Stimulated activated CD4-positive, alpha-beta T cell treated with anti-CD3 and anti-CD28 coated beads, Interleukin-4, amount 100 ng/mL, for 48 hours (primary cell): ENCODE data around the gene TAGLN3.

Experiments used
- DNase-seq, 2 donors: peaks; one replicate each; pipeline ENCODE4 v3.0.0-alpha.2; 2020; ENCODE audit warnings: low read depth in 2 of 2

TAGLN3 gene

DNA sequence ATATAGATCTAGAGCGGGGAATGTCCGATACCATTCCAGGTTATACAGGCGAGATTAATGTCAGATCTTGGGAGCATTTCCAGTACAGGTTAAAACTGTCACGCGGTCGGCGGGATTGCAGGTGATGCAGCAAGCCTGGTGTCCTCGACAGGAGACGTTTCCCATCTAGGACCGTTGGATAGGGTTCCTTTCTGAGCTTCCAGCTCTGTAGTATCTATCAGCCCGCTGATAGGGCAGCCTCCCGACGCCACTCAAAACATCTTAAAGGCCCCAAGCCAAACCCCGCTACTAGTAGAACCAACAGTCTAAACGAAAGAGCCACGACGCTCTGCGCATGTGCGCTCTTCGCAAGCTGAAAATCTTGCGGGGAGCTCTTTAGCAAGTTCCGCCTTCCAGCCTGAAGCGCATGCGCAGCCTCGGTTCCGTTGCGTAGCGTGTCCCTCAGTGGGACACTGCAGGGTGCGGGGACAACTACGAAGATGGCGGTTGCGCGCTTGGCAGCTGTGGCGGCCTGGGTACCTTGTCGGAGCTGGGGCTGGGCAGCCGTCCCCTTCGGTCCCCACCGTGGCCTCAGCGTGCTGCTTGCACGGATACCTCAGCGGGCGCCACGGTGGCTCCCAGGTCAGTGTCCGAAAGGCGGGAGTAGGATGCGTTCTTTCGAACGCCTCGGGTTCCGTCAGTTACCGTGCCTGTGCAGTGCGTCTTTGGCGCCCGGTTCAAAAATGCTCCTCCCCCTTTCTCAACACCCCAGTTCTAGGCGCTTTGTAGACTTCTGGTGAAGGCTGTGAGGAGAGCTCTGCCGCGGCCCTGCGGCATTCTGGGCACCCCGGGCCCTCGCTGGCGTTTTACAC, 19.9 kb upstream of the TAGLN3 start, which contains the start of gene ABHD10:
ABHD10 (plus strand) TSS at position 444 of the 851 bp plus-strand sequence; CDS start at position 480, 36 bp downstream.
- peak; percentile 94 to 96 for DNase-seq

DNA sequence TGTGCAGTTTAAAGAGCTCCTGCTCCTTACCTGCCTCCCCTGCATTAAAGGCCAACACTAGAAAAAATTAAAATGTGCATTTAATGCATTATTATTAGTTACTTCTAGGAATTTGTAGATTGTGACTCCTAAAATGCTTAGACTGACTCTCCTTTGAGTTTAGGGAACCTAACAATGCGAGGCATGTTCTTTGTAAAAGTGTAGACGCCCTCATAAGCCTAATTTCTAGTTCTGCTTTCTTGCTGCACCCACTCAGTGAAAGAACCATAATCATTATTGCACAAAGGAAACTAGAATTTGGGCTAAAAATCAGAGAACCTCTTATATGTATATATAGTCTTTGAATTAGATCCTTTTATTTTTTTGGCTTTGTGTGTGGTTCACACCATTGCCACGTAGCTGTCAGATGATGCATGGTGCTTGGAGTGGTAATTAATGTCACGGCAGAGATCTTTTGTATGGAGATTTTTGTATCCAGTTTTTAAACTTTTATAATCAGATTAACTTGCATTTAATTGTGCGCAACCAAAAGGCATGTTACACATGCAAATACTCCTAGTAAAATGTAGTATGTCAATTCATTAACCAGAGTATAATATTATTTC, 19.2 kb upstream of the TAGLN3 start:
- DNase-seq, result no peak

DNA sequence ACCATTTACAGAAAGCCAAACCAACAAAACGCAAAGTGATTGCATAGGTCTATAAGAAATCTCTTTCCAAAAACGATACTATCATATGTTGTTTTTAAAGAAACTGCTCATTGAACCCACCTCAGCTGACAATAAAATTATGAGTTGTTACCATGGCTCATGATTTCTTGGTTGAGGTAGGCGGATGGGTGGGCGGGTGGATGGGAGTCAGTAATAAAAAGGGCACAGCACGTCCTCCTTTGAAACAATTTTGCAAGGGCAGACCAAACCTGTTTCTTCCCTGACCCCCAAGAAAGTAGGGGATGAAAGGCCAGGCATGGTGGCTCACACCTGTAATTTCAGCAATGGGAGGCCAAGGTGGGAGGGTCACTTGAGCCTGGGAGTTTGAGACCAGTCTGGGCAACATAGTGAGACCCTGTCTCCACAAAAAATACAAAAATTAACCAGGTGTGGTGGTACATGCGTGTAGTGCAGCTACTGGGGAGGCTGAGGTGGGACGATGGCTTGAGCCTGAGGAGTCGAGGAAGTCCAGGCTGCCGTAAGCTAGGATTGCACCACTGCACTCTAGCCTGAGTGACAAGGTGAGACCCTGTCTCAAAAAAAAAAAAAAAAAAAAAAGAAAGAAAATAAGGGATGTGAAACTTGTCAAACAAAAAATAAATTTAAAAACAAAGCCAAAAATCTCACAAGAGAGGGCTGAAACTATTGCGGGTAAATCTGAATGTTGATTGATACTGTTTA, 17.8 kb upstream of the TAGLN3 start:
- peak in 1 of 2 donors; percentile 35 for DNase-seq

DNA sequence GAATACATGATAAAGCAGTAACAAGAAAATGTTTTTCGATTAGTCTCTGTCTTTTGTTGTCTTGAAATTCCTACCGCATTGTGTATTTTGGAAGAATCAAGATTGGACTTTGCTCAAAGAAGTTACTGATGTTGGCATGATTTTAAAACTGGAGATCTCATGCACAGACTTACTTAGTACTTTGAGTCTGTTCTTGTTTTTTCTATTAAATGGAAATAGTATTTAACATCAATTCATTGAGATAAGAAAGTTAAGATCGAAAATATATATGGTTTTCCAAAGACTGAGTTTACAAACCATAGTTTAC, 17.3 kb upstream of the TAGLN3 start:
- no peak for DNase-seq

DNA sequence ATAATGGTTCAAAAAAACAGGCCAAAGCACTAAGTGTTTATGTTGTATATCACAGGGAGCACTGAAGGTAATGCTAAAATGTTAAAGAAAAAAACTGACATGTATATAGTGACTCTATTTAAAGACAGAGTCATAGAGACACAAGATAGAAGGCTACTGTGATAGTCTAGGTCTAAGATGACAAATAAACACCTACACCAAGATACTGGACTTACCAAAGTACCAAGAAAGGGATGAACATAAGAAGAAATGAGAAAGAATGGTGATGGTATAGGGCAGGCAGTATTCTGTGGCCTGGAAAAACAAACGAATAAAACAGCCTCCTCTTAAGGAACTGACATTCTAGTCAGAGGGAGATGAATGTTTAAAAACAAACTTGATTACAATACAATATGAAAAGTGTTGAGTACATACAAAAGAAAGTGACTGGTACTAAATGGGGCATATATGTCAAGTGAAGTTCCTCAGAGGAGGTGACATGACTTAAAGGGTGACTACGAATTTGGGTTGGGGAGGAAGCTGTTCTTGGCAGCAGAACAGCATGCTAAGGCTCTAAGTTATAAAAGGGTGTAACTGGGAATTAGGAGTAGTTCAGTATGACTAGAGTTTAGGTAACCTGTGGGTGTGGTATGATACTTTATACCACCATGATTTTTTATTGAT, 14.0 kb upstream of the TAGLN3 start:
- no peak for DNase-seq

DNA sequence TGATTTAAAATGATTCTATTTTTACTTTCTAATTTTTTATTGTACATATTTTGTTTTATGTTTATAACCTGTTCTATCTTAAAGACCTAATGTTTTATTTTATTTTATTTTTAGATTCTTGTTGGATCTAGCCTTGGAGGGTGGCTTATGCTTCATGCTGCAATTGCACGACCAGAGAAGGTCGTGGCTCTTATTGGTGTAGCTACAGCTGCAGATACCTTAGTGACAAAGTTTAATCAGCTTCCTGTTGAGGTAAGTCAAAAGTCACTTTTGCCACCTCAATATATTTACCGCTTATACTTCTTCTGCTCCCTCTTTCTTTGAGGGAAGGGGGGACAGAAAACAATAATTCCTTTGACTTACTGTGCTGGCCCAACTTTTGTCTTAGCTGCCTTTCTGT, 11.9 kb upstream of the TAGLN3 start:
- no peak for DNase-seq

DNA sequence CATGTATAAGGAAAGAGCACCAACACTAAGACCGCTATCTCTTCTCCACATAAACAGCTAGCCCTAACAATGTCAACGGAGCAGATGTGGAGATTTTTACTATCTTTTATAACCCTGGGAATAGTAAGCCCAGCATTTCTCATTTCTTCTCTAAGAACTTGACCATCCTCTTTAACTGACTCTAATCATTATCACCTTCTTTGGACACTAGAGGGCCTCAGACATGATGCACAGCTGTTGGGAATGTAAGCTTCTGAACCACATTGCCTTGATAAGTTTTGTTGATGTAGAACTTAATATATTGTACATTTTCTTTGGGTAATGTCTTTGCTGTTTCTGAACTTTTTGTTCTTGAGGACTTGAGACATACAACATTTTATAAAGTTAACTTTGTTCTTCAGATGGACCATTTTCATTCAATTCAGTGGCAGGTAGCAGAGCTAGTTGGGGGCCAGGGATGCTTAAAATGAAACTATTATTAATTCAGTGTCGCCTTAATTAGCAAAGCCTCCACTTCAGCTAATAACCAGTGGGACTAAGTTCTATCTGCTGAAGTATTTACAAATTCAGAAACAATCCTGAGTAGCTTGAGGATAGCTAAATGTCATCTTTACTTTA, 9.6 kb upstream of the TAGLN3 start:
- no peak for DNase-seq

DNA sequence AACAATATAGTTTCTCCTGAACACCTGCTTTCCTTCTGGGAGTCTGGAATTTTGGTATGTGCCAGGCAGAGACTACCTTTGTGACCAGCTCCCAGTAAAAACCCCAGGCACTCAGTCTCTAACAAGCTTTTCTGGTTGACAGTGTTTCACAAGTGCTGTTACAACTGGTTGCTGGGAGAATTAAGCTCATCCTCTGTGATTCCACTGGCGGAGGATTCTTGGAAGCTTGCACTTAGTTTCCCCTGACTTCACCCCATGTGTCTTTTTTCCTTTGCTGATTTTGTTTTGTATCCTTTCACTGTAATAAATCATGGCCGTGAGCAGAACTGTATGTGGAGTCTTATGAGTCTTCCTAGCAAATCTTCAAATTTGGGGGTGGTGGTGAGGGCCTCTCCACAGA, 5.7 kb upstream of the TAGLN3 start:
- DNase-seq, result no peak

DNA sequence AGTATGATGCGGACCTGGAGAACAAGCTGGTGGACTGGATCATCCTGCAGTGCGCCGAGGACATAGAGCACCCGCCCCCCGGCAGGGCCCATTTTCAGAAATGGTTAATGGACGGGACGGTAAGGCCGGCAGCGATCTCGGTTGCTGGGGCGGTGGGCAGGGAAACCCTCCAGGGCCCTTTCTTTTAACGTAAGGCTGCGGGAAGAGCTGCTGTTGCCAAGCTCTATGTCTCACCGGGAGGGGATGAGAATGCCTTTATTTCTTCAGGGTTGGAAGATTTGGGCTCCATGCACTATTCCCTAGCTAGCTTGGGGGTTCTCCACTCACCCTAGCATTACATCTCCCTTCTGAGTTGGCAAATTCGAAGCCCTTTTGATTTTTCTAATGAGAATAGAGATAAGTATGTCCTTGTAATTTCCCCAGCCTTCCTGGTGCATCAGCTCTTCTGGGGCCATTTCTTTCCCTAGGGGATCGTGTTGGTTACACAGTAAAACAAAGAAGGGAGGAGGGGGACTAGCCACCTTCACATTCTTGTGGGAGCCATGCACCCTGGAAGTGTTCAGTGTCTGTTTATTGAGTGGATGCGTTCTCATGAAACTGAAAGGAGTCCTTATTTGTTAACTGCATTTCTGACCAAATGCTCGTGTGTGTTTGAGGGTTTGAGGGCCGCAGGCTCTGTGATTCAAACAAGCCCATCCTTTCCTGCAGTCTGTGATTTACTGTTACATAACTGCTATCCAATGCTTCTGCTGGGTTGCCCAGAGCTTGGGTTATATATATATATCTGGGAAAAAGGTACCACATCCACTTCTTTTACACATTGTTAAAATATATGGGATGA, 982 bp downstream of the TAGLN3 start:
- DNase-seq, result no peak

DNA sequence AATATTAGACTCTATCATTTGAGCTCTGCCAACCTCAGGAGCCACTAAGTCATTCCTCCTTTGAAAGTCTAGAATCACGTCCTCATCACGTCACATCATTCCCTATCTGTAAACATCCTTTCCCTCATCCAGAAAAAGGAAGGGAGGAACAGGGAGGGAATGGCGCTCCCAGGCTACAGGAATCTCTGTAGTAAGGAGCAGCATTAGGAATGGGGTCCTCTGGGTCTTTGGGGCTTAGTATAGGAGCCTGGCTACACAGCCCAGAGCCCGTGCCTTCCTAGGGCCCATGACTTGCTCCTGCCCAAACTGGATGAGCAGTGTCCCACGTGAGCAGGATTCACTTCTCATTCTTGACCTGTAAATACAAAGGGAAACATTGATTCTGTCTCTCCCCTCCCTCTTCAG, 1.6 kb downstream of the TAGLN3 start:
- DNase-seq, result no peak

DNA sequence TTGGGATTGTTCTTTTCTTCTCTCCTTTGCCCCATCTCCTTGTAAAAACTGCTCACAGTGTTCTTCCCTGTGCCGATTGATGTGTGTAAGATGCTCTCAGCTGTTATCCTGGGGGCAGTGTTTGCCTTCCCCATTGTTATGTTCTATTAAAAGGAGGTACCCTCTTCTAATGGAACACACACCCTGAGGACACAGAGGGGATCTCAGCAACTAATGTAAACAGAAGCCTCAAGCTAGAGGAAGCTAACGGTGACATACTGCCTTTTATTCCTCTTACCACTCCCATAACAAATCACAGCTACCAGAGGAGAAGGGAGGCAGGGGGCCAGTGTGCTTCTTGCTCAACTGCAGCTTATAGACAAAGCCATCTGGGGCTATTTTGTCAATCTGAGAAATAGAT, 2.2 kb downstream of the TAGLN3 start:
- no peak for DNase-seq

DNA sequence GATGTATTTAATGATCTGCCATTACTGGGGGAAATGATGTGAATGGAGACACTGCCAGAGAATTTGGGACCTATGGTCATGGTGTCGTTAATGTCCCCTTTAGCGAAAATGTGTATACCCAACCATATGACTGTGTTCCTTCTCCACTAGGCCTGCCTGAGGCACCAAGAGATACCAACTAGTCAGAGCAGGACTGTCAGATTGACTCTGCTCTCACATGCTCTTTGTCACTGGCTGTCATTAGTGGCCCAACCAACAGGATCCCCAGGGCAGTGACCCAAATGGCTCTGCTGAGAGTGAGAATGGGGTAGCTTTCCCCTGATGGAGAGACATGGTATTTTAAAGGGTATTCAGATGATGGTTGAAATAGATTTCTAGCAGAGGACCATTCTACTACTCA, 2.8 kb downstream of the TAGLN3 start:
- no peak for DNase-seq

DNA sequence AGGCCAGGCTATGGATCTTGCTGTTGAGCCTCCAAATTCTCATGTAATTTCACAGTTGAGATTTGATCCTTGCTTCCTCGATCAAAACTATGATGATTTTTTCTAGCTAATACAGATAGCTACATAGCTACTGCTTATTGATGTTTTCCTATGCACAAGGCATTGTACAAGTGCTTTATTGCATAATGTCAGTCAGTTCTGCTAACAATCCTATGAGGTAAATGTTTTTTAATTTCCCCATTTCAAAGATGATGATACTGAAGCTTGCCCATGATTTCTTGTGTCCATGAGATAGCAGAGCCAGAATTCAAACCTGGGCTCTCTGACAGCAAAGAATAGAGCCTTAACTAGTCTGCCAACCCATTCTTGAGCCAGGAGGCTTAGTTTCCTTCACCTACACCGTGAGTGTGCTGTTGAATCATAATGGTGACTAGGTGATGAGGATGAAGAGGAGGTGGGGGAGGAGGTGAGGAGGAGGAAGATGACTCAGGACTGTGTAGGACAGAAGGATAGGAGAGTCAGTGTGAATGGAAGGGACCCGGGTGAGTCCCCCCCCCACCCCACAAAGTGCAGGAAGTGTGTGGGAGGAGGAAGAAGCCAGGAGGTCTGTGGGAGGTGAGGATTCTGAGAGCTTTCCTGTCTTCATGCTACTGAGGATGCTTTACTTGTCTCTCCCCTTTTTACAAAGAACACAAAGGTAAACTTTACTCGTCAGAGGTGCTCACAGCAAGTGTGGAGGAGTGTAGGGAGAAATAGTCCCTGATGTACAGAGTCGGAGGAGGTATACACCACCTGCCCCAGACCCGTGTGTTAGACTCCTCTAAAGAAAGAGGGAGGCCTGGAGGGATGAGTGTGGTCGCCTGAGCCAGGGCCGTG, 3.6 kb downstream of the TAGLN3 start:
- DNase-seq, result peak in 1 of 2 donors; percentile 26

DNA sequence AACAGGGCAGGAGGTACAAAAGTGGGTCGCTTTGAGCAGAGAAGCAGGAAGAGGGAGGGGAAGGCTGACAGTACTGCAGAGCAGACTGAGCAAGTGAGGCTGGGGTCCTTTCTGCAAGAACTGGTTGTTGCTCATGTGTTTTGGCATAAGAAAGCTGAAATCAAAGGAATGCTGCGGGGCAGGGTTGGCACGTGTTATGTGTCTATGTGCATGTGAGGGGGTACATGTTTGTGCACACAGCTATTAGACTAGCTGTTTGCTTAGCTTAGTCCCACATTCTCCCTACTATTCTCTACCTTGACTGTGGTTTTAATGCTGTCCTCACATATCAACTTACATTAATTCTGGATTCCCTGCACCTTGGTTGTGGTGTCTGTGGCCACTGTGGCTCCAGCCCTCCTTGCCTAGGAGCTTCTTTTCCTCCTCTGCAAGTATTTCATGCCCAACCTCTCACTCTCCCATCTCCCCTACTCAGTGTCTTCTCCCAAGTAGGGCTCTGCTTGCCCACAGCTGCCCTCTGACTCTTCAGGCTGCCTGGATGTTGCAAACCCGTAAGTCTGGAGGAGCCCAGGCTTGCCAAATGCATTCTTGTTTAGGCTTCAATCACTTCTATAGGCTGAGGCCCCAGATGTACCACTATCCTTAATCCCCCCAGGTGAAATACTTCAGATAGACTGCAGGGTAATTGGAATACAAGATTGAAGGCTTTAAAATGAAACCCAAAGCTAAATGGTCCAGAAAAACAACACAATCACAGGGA, 4.8 kb downstream of the TAGLN3 start:
- DNase-seq, result no peak

DNA sequence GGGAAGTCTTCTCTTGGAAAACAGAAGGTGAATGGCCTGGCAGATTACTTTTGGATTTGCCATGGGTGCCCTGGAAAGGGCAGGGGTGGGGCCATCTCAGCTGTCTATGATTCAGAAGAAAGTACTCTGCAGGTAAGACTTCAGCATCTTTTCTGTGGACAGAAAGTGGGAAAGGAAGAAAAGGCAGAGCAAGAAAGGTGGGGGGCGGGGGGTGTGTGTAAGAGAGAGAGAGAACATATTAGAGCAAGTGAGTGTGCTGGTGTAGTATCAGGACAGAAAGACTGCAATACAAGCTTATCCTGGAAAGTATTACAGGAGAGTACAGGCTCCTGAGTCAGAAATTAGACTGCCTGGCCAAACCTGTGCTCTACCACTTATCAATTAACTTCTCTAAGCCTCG, 5.5 kb downstream of the TAGLN3 start:
- DNase-seq, result no peak

DNA sequence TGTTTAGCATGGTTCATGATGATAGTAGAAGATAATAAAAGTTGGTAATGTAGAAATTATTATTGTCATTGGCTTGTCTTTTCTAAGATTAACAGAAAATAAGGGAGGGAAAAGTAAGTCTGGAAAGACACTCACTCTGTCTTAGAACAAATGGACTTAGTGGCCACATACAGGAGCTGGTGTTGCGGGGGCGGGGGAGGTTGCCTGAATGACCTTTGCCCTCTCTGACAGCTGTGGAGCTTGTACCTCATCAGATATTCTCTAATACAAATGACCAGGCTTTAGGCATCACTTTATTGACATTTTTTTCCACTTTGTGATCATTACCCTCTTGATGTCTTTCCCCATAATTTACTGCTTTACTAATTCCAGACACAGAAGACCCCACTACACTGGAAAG, 5.9 kb downstream of the TAGLN3 start:
- DNase-seq, result no peak

DNA sequence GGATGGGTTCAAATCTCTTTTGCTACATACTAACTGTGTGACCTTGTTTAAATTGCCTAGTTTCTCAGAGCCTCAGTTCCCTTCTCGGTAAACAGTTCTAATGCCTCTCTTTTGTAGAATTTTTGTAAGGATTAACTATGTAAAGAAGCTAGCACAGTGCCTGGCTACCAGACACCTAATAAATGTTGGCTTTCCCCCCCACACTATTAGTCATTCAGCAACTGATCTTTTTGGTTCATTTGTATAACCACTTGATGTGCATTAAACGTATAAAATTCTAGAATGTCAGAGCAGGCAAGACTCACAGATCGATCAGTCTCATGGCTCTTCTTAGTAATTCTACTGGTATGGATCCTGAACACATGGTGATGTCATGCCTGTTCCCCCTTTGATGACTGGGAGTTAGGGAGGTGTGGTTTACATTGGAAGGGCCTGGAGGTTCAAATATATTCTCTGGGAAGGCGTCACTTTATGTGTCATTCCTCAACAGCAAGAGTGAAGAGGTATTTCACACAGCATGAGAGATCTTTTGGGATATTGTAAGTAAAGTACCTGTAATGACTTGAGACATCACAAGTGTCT, 6.5 kb downstream of the TAGLN3 start:
- DNase-seq, result no peak

DNA sequence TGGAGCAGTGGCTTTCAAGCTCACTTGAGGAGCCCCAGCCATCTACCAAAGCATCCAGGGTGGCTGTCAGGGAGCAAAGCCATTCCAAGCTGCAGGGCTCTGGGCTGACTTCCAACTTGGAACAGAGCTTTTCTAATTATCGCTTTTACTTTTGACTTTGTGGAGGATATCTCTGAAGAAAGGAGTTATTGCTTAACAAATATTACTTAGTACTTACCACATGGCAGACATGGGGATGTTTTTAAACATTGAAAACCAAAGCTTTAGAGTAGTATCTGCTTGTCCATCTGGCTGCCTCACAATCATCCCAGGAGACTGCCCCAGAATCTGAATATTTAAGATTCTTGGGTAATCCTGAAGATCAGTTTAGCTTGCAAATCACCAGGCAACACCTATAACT, 8.9 kb downstream of the TAGLN3 start:
- no peak for DNase-seq

DNA sequence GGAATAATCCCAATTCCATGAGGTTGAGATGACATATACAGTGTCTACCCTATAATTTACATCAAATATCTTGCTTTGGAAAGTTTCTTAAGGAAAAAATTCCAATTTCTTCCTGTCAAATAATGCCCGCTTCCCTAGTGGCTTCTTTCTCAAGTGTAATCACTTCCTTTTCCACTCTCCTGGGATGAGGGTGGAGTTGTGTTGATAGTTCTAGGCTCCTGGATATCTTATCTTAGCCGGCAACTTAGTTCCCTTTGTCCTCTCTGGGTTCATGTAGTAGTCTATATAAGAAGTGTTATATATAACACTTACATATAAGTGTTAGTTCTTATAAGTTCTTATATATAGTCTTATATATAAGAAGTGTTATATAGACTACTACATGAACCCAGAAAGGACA, 10.9 kb downstream of the TAGLN3 start:
- DNase-seq, result no peak
